ENCODE results near the gene ARPC1A.

- TF ChIP-seq CTCF (IDR thresholded peaks at IDR 0.05) (no peak), POLR2A (IDR thresholded peaks at IDR 0.05) (no peak)
Measured at GRCh38 chr7:99296471-99296870, 29.2 kb upstream of the ARPC1A start.
